NCI-H1417 treated with DMSO at 0.1 percent for 48 hours (cell line): ENCODE results near the gene MLKL.

Experiments used
- DNase-seq: peaks from one replicate; lab custom pipeline; 2025; lab: John Stamatoyannopoulos, UW

Gene MLKL

GRCh38 chr16:74650966-74651567 is 49.6 kb downstream of the MLKL start:
- no peak for DNase-seq

- no peak for DNase-seq
Measured at GRCh38 chr16:74649839-74650504, 50.7 kb downstream of the MLKL start.

GRCh38 chr16:74641969-74642368 is 58.7 kb downstream of the MLKL start:
- no peak for DNase-seq

GRCh38 chr16:74637742-74638453 is 62.8 kb downstream of the MLKL start:
- DNase-seq = no peak

GRCh38 chr16:74635303-74635702 is 65.4 kb downstream of the MLKL start:
- DNase-seq = no peak

- no peak for DNase-seq
Measured at GRCh38 chr16:74633686-74634085, 67.0 kb downstream of the MLKL start.

GRCh38 chr16:74627506-74628220 is 73.0 kb downstream of the MLKL start:
- no peak for DNase-seq

- DNase-seq = no peak
Measured at GRCh38 chr16:74626741-74627416, 73.8 kb downstream of the MLKL start.

GRCh38 chr16:74625500-74626350 is 74.9 kb downstream of the MLKL start:
- no peak for DNase-seq

- DNase-seq = no peak
Measured at GRCh38 chr16:74623839-74624235, 76.8 kb downstream of the MLKL start.

GRCh38 chr16:74623214-74623838 is 77.3 kb downstream of the MLKL start:
- DNase-seq = no peak

GRCh38 chr16:74622005-74622404 is 78.7 kb downstream of the MLKL start:
- DNase-seq = no peak
